HEK293 (cell line): ENCODE results near the gene SGMS1.

Source experiments
- CTCF ChIP-seq: fragments of 450-650 bp; formaldehyde crosslinking; IDR thresholded peaks from 2 replicates; pipeline ENCODE4 v1.5.1; 2016; ENCODE audit warnings: missing biosample characterization, missing genetic modification characterization
- REST ChIP-seq: fragments of 450-650 bp; formaldehyde crosslinking; IDR thresholded peaks from 2 replicates; pipeline ENCODE4 v1.5.1; 2016; ENCODE audit warnings: missing biosample characterization, missing genetic modification characterization
- ZNF18 ChIP-seq: fragments of 450-650 bp; formaldehyde crosslinking; IDR thresholded peaks from 2 replicates; pipeline ENCODE4 v1.5.1; 2016; ENCODE audit warnings: missing biosample characterization, missing genetic modification characterization
- ZNF26 ChIP-seq: fragments of 450-650 bp; formaldehyde crosslinking; IDR thresholded peaks from 2 replicates; pipeline ENCODE4 v1.5.1; 2016; ENCODE audit warnings: missing biosample characterization, missing genetic modification characterization
- ZNF266 ChIP-seq: fragments of 450-650 bp; formaldehyde crosslinking; IDR thresholded peaks from 2 replicates; pipeline ENCODE4 v1.5.1; 2016; ENCODE audit warnings: missing biosample characterization, missing genetic modification characterization, low read depth
- ZNF274 ChIP-seq, 2 experiments: fragments of 200-500 bp in 1 of 2; fragments of 450-650 bp in 1 of 2; sonication (Bioruptor generic) in 1 of 2; formaldehyde crosslinking in 1 of 2; IDR thresholded peaks; 2 replicates each; pipeline versions ENCODE4 v1.5.1 to v1.6.1; 2014 to 2016; ENCODE audit warnings: borderline replicate concordance in 1 of 2, inconsistent platforms in 1 of 2, low read length in 1 of 2, missing biosample characterization in 1 of 2, missing genetic modification characterization in 1 of 2
- ZNF785 ChIP-seq: fragments of 450-650 bp; formaldehyde crosslinking; IDR thresholded peaks from 2 replicates; pipeline ENCODE4 v1.5.1; 2016; ENCODE audit warnings: missing biosample characterization, missing genetic modification characterization
- ZSCAN18 ChIP-seq: fragments of 450-650 bp; formaldehyde crosslinking; IDR thresholded peaks from 2 replicates; pipeline ENCODE4 v1.5.1; 2016; ENCODE audit warnings: missing biosample characterization, missing genetic modification characterization

- TF ChIP-seq ZNF26 (tag by site-specific recombination) (no peak), ZNF266 (tag by site-specific recombination) (no peak), ZSCAN18 (no peak), ZNF274 (IDR thresholded peaks at IDR 0.05; ENCODE audit: low read length) (no peak), ZNF274 (tag by site-specific recombination; IDR thresholded peaks at IDR 0.05; ENCODE audit: borderline replicate concordance) (no peak), ZNF18 (tag by site-specific recombination) (no peak), REST (tag by site-specific recombination) (no peak), CTCF (no peak), ZNF785 (tag by site-specific recombination) (no peak)
These were observed 23.5 kb downstream of the SGMS1 start for GRCh38 chr10:50600286-50600685.
